ENCODE data around the gene MTR. TPM values are rescaled to one million over a fixed set of nuclear protein-coding genes. Genes with fewer than 3 reads are reported as not detected.

MTR gene
- total RNA-seq, 1 experiment from 2014 or later, result 54.6 TPM

DNA sequence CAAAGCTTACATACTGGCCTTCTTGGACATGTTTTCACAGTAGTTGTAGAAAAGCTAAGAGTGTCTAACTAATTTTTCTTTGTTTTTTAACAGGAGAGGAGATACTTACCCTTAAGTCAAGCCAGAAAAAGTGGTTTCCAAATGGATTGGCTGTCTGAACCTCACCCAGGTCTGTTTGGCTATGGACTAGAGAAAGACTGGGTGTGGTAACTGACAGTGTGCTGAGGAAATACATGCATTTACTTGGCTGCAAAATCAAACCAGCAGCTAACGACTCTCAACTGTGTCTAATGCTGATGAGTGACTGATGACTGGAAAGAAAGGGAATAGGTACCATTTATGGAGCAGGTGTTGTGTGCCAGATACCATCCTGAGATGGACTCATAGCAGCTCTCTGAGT lies 91.1 kb downstream of the MTR start:
- no peak for DNase-seq (ENCODE audit: unreplicated experiment)
- Mint-ChIP-seq H3K4me3 (ENCODE audit: unreplicated experiment) (no peak overlapping the region), H3K9me3 (ENCODE audit: unreplicated experiment) (no peaks in the 10 kb centered on the region), H3K27me3 (ENCODE audit: insufficient read depth, unreplicated experiment) (no peaks in the 10 kb centered on the region), H3K36me3 (ENCODE audit: insufficient read depth, unreplicated experiment) (peaks cover 100% of the 10 kb centered on the region), H3K27ac (ENCODE audit: low read depth, unreplicated experiment) (no peak overlapping the region), H3K4me1 (ENCODE audit: insufficient read depth, unreplicated experiment) (no peaks in the 10 kb centered on the region)
- ChIA-PET CTCF (interaction anchor here (0.6 to 4.6 kb wide), 8 partner anchors 10 to 533 kb away, joined by 3 to 24 read pairs (median 4); no protein-coding TSS in a partner anchor), POLR2A (interaction anchor here (0.6 kb wide), 1 partner anchor 8 kb away, joined by 4 read pairs; no protein-coding TSS in a partner anchor)
- intact Hi-C loops (cut with micrococcal nuclease), result loop anchor here (5.0 kb wide), 1 partner anchor 501 kb away; no protein-coding TSS in a partner anchor
- TF ChIP-seq, protein P1, sequence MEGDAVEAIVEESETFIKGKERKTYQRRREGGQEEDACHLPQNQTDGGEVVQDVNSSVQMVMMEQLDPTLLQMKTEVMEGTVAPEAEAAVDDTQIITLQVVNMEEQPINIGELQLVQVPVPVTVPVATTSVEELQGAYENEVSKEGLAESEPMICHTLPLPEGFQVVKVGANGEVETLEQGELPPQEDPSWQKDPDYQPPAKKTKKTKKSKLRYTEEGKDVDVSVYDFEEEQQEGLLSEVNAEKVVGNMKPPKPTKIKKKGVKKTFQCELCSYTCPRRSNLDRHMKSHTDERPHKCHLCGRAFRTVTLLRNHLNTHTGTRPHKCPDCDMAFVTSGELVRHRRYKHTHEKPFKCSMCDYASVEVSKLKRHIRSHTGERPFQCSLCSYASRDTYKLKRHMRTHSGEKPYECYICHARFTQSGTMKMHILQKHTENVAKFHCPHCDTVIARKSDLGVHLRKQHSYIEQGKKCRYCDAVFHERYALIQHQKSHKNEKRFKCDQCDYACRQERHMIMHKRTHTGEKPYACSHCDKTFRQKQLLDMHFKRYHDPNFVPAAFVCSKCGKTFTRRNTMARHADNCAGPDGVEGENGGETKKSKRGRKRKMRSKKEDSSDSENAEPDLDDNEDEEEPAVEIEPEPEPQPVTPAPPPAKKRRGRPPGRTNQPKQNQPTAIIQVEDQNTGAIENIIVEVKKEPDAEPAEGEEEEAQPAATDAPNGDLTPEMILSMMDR (IDR thresholded peaks at IDR 0.05; ENCODE audit: unreplicated experiment), result no peak
- BruUV-seq (replicated peaks), result no TSS peak

DNA sequence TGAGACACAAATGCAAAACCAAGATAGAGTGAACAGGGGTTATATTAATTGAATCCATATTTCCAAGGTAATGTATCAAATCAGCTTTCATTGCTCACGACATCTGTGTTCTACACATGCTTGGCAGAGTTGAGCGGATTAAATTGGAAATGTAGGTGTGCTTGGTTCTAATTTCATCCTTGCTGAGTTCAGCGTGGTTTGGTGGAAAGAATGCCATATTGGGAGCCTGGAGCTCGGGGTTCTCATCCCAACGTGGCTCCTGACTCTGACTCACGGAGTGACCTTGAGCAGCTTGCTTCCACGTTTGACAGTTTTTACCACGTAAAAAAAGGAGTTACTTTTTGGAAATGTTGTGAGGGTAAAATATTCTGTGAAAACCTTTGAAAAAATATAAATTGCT lies 92.0 kb downstream of the MTR start:
- TF ChIP-seq, protein P1 (IDR thresholded peaks at IDR 0.05; ENCODE audit: unreplicated experiment), result no peak
- ChIA-PET CTCF (interaction anchor here (0.6 to 4.6 kb wide), 3 partner anchors 17 to 278 kb away, joined by 4 to 24 read pairs (median 4); no protein-coding TSS in a partner anchor), POLR2A (interaction anchor here (1.0 kb wide), 1 partner anchor 92 kb away, joined by 3 read pairs; the partner anchor contains the start of gene MTR)
- intact Hi-C loops (cut with micrococcal nuclease), result loop anchor here (5.0 kb wide), 1 partner anchor 500 kb away; no protein-coding TSS in a partner anchor
- Mint-ChIP-seq H3K4me3 (ENCODE audit: unreplicated experiment) (no peak overlapping the region), H3K4me1 (ENCODE audit: insufficient read depth, unreplicated experiment) (no peaks in the 10 kb centered on the region), H3K27me3 (ENCODE audit: insufficient read depth, unreplicated experiment) (no peaks in the 10 kb centered on the region), H3K27ac (ENCODE audit: low read depth, unreplicated experiment) (no peak overlapping the region), H3K36me3 (ENCODE audit: insufficient read depth, unreplicated experiment) (peaks cover 100% of the 10 kb centered on the region), H3K9me3 (ENCODE audit: unreplicated experiment) (no peaks in the 10 kb centered on the region)
- DNase-seq (ENCODE audit: unreplicated experiment), result no peak
- no TSS peak for BruUV-seq (replicated peaks)

DNA sequence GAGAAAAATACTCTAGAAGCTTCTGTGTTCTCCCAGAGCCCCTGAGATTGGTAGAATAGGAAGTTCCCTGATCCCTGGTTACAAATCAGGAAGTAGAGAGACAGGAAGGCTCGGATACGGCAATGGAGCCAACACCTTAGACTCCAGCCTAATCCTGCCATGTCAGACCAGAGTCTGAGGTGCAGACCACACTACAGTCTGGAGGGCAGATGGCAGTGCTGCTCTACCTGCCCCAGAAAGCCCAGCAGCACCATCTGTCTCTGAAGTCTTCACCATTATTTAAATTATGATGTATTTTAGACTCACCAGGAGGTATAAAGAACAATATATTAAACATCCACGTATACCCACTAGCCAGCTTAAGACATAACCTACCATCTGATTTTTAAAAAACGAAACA lies 93.0 kb downstream of the MTR start:
- DNase-seq (ENCODE audit: unreplicated experiment), result no peak
- intact Hi-C loops (cut with micrococcal nuclease), result loop anchor here (5.0 kb wide), 1 partner anchor 499 kb away; no protein-coding TSS in a partner anchor
- Mint-ChIP-seq H3K9me3 (ENCODE audit: unreplicated experiment) (no peaks in the 10 kb centered on the region), H3K4me3 (ENCODE audit: unreplicated experiment) (no peak overlapping the region), H3K36me3 (ENCODE audit: insufficient read depth, unreplicated experiment) (peaks cover 100% of the 10 kb centered on the region), H3K4me1 (ENCODE audit: insufficient read depth, unreplicated experiment) (no peaks in the 10 kb centered on the region), H3K27ac (ENCODE audit: low read depth, unreplicated experiment) (no peak overlapping the region), H3K27me3 (ENCODE audit: insufficient read depth, unreplicated experiment) (no peaks in the 10 kb centered on the region)
- no TSS peak for BruUV-seq (replicated peaks)
- ChIA-PET CTCF (interaction anchor here (0.6 to 4.6 kb wide), 7 partner anchors 8 to 499 kb away, joined by 3 to 24 read pairs (median 3); no protein-coding TSS in a partner anchor), POLR2A (interaction anchor here (1.1 kb wide), 1 partner anchor 13 kb away, joined by 4 read pairs; no protein-coding TSS in a partner anchor)
- TF ChIP-seq, protein P1 (IDR thresholded peaks at IDR 0.05; ENCODE audit: unreplicated experiment), result no peak

DNA sequence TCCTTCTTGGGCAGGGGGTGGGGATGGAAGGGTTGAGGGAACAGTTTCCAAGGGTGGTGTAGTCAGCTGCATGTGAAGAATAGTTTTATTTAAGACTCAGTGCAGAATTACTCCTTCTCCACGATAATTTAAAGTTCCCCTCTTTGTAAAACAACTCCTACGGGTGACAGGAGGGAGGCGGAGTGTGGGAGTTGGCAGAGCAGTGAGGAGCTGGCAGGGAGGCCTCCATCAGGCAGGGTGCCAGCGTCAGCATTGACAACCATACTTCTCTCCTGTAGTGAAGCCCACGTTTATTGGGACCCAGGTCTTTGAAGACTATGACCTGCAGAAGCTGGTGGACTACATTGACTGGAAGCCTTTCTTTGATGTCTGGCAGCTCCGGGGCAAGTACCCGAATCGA lies 93.8 kb downstream of the MTR start:
- H3K4me1 Mint-ChIP-seq (ENCODE audit: insufficient read depth, unreplicated experiment), result no peaks in the 10 kb centered on the region
- POLR2A ChIA-PET, result interaction anchor here (1.1 kb wide), 1 partner anchor 12 kb away, joined by 4 read pairs; no protein-coding TSS in a partner anchor
- peaks cover 100% of the 10 kb centered on the region for H3K36me3 Mint-ChIP-seq (ENCODE audit: insufficient read depth, unreplicated experiment)
- H3K27ac Mint-ChIP-seq (ENCODE audit: low read depth, unreplicated experiment), result no peak overlapping the region
- intact Hi-C loops (cut with micrococcal nuclease), result loop anchor here (5.0 kb wide), 1 partner anchor 498 kb away; no protein-coding TSS in a partner anchor
- DNase-seq (ENCODE audit: unreplicated experiment), result no peak
- no peaks in the 10 kb centered on the region for H3K27me3 Mint-ChIP-seq (ENCODE audit: insufficient read depth, unreplicated experiment)
- CTCF ChIA-PET, result interaction anchor here (0.7 to 2.5 kb wide), 7 partner anchors 8 to 657 kb away, joined by 3 to 11 read pairs (median 3); no protein-coding TSS in a partner anchor
- H3K9me3 Mint-ChIP-seq (ENCODE audit: unreplicated experiment), result no peaks in the 10 kb centered on the region
- BruUV-seq (replicated peaks), result no TSS peak
- TF ChIP-seq, protein P1 (IDR thresholded peaks at IDR 0.05; ENCODE audit: unreplicated experiment), result no peak
- H3K4me3 Mint-ChIP-seq (ENCODE audit: unreplicated experiment), result no peak overlapping the region

Data from MCF 10A (cell line).